GM12872 (cell line): ENCODE results near the gene MAJIN.

Source experiments
- TF ChIP-seq, protein P1 (sequence below): IDR thresholded peaks from 3 replicates; pipeline ENCODE4 v1.5.1; 2011; ENCODE audit warnings: low read depth, mild to moderate bottlenecking, low read length, moderate library complexity; ENCODE audit not compliant: insufficient read depth

MAJIN gene

DNA sequence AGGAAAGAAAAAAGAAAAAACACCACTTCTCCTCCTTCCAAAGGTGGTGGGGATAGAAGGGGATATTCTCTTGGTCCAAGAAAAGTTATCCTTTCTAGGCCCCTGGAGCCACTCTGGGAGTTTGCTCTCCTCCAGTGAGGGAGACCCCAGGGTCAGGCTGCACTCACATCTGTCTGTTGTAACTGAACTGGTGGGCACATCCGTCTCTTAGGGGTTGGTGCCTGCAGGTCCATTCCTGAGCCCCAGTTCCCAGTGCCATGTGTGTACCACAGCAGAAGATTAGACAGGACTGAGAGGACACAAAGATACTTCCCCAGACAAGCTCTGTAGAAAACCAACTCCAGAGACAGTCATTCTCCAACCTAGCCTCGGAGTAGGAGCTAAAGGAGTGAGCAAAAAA, 51.8 kb downstream of the MAJIN start:
- TF ChIP-seq, protein P1, sequence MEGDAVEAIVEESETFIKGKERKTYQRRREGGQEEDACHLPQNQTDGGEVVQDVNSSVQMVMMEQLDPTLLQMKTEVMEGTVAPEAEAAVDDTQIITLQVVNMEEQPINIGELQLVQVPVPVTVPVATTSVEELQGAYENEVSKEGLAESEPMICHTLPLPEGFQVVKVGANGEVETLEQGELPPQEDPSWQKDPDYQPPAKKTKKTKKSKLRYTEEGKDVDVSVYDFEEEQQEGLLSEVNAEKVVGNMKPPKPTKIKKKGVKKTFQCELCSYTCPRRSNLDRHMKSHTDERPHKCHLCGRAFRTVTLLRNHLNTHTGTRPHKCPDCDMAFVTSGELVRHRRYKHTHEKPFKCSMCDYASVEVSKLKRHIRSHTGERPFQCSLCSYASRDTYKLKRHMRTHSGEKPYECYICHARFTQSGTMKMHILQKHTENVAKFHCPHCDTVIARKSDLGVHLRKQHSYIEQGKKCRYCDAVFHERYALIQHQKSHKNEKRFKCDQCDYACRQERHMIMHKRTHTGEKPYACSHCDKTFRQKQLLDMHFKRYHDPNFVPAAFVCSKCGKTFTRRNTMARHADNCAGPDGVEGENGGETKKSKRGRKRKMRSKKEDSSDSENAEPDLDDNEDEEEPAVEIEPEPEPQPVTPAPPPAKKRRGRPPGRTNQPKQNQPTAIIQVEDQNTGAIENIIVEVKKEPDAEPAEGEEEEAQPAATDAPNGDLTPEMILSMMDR: no peak

DNA sequence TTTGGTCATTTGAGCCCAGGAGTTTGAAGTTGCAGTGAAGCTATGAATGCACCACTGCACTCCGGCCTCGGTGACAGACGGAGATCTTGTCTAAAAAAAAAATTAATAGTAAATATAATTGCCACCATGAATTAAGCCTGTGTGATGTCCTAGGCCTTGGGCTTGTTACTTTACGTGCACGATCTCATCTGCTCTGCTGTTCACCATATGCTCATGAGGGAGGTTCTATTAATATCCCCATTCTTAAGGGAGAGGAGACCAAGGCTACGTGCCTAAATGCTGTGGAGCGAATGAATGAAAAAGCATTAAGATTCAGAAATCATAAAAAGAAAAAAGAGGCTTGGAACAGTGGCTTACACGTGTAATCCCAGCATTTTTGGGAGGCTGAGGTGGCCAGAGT, 52.3 kb downstream of the MAJIN start:
- TF ChIP-seq, protein P1: no peak

DNA sequence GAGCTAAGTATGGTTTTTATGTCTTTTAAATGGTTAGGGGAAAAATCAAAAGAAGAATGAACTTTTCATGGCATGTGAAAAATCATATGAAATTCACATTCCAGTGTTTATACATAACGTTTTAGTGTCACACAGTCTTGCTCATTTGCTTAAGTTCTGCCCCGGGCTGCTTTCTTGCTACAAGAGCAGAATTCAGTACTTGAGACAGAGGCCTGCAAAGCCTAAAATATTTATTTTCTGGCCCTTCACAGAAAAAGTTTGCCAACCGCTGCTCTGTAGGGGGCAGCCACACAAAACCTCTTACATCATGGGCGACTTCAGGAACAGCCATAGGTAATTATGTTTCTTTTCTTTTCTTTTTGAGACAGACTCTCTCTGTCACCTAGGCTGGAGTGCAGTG, 53.9 kb downstream of the MAJIN start:
- TF ChIP-seq, protein P1: peak; percentile 29; the same call in 1 of the 3 replicates

DNA sequence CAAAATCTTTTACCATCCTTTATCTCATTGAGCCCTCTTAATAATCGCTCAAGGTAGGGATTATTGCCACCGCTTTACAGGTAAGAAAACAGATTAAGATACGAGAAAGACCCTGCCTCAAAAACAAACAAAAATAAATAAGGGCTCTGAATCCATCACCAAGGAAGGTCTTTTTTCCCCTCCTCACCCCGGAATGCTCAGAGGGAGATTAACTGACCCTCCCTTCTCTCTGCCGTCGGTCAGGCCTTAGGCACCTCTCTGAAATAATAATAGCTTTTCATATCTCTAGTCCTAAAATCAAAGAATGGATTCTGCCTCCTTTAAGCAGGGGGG, 54.3 kb downstream of the MAJIN start:
- TF ChIP-seq, protein P1: no peak

DNA sequence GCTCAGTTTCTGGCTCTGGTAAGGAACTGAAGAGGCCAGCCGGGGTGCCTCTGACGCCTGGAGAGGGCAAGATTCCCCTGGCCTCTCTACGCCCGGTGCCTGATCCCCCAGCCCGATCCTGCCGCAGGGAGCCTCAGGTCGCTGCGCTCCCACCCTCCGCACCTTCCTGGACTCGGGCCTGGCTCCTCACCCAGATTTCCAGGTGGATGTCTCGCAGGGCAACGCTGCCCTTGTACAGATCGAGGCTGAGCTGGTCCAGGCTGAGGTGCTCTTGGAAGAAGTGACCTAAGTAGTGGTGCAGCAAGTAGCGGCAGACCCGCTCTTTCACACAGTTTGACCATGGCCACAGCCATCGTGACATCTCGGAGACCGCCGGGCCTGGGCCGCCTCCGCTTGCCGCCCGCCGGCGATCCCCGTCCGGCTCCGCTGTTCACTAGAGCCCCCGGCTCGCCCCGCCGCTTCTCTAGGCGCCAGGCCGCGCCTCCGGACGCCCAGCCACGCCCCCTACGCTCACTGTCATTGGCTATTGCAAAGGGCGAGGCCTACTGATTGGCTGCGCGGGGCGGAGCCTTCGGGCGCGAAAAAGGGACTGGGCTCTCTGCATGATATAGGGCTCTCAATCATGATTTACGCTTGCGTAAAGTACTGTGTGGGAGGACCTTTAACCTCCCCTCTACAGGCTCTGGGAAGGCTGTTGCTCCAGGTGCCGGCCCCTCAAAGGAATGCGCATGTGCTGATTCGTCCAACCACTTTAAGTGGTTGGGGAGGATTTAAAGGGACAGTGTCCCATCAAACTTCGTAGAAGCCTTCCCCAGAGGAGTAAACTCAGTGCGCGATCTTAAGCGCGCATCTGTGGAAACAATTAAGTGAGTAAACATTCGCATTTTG, 54.9 kb downstream of the MAJIN start, which contains the start of gene ATG2A:
TSS of gene ATG2A (minus strand) at position 435 of the 888 bp plus-strand sequence. CDS start at position 361, 74 bp downstream.
- TF ChIP-seq, protein P1: no peak

DNA sequence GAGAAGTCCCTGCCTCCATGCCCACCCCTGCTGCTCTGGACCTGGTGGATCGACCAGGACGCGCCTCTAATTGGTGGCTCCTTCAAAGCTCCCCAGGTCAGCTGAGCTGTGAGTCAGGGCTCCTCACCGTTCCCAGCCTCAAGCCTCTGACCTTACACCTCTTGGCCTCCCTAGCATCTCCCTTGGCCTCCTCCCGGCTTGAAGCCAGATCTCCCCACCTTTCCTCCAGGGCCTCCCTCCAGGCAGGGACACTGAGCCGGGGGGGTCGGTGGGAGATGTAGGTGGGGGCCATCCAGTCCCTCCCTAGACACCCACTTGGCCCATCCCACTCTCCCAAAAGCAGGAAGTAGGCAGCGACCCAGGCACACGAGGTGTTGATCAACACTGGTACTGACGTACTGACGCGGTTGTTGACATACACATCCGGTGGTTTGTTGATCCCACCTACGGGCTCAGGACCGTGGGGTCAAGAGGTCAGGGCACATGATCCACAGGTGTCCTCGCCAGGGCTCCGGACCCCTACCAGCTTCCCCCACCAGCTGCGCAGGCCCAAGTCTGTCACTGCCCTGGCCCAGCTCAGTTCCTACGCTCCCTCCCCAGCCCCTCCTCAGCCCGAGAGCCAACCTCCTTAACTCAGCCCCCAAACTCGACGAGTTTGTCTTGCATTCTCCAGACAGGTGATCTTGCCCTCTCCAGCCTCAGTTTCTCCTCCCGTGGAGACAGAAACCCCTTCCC, 55.7 kb downstream of the MAJIN start:
- TF ChIP-seq, protein P1: no peak

DNA sequence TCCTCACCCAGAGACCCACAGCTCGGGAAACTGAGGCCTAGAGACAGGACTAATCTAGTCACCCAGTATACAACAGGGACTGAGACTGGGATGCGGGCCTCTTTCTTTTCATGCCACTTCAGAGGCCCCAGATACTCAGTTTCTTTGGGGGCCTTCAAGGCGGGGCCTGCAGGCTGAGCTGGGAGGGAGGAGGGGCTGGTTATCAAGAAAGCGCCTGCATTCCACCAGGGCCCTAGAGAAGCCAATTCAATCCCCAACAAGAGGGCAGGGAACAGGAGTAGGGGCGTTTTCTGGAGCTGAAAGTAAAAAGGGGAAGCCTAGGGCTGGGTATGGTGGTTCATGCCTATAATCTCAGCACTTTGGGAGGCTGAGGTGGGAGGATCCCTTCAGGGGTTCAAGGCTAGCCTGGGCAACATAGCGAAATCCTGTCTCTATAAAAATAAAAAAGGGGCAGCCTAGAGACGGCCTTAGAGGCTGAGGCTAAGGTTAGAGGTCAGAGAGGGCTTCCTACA, 56.5 kb downstream of the MAJIN start:
- TF ChIP-seq, protein P1: no peak
